HCT116 (cell line): ENCODE measurements around the gene CADPS2. TPM values are rescaled to one million over a fixed set of nuclear protein-coding genes. Genes with fewer than 3 reads are reported as not detected.

ENCODE experiments used
- ATAC-seq: fragments of 200-7000 bp; cut with Tn5 transposase; 2 replicates; pipeline ENCODE4 v1.9.1; 2020; ENCODE audit warnings: mild to moderate bottlenecking, moderate library complexity
- BruUV-seq: library from RNA; stranded (reverse); fragments of 400-500 nt; replicated peaks from 2 replicates; lab custom pipeline; 2021; lab: Mats Ljungman, UMichigan
- CTCF ChIA-PET: fragments of 300-600 bp; sonication (Branson Sonifier 250); formaldehyde crosslinking; loops from one replicate; lab custom pipeline; 2021; ENCODE audit warnings: antibody characterized with exemption; lab: Charles Lee
- POLR2A ChIA-PET: fragments of 300-600, 350-600 bp; sonication (Branson Sonifier 250); formaldehyde crosslinking; loops from one replicate; lab custom pipeline; 2021; ENCODE audit warnings: antibody characterized with exemption; lab: Charles Lee
- RAD21 ChIA-PET, 2 experiments: fragments of 300-600 bp; sonication (Branson Sonifier 250); formaldehyde crosslinking; loops; one replicate each; lab custom pipeline; 2023; ENCODE audit warnings: low total read pairs in 2 of 2; ENCODE audit not compliant: uncharacterized antibody in 2 of 2, unreplicated experiment in 2 of 2, low non-redundant PET in 1 of 2; lab: Charles Lee
- DNase-seq: peaks from one replicate; pipeline ENCODE4 v3.0.0-alpha.2; 2010; ENCODE audit warnings: low read depth, low spot score
- H2AFZ ChIP-seq: fragments of 200-600 bp; shearing (Covaris generic), sonication (generic); 2 replicates; pipeline ENCODE4 v1.6.1; 2017; ENCODE audit warnings: low read depth, mixed run types, mixed read lengths, antibody characterized with exemption, low read length; ENCODE audit not compliant: poor library complexity, severe bottlenecking
- H3K27ac ChIP-seq: 2 replicates; pipeline ENCODE4 v1.5.1; 2012; ENCODE audit warnings: low read depth, low read length
- H3K27me3 ChIP-seq: fragments of 200-600 bp; sonication (generic); 2 replicates; pipeline ENCODE4 v1.6.1; 2016; ENCODE audit warnings: mixed run types, low read length, mixed read lengths; ENCODE audit not compliant: insufficient read depth
- H3K36me3 ChIP-seq, 2 experiments: fragments of 200-500 bp in 1 of 2; fragments of 200-600 bp in 1 of 2; sonication (Bioruptor generic) in 1 of 2; sonication (generic) in 1 of 2; 2 replicates each; pipeline versions ENCODE4 v1.5.1 to v1.6.1; 2014 to 2016; ENCODE audit warnings: low read length in 2 of 2, inconsistent platforms in 1 of 2, mixed read lengths in 1 of 2, mixed run types in 1 of 2; ENCODE audit not compliant: insufficient read depth in 2 of 2, control insufficient read depth in 1 of 2
- H3K4me1 ChIP-seq, 2 experiments: fragments of 200-600 bp in 1 of 2; sonication (generic) in 1 of 2; 2 replicates each; pipeline versions ENCODE4 v1.5.1 to v1.6.1; 2012 to 2017; ENCODE audit warnings: low read length in 2 of 2, inconsistent platforms in 1 of 2, mild to moderate bottlenecking in 1 of 2, mixed read lengths in 1 of 2, mixed run types in 1 of 2, moderate library complexity in 1 of 2; ENCODE audit not compliant: insufficient read depth in 2 of 2, control insufficient read depth in 1 of 2
- H3K4me2 ChIP-seq: fragments of 200-600 bp; sonication (generic); 2 replicates; pipeline ENCODE4 v1.6.1; 2017; ENCODE audit warnings: mixed run types, low read length, mixed read lengths
- H3K4me3 ChIP-seq, 2 experiments: fragments of 200-600 bp in 1 of 2; sonication (generic) in 1 of 2; replicated peaks in 1 of 2; 2 replicates each; pipeline ENCODE4 v1.5.1; 2011 to 2016; ENCODE audit warnings: low read length in 2 of 2, control low read depth in 1 of 2, low read depth in 1 of 2, mild to moderate bottlenecking in 1 of 2, mixed read lengths in 1 of 2, mixed run types in 1 of 2
- H3K79me2 ChIP-seq: fragments of 200-600 bp; sonication (generic); 2 replicates; pipeline ENCODE4 v1.6.1; 2017; ENCODE audit warnings: mild to moderate bottlenecking, mixed run types, low read length, moderate library complexity, mixed read lengths; ENCODE audit not compliant: insufficient read depth
- H3K9ac ChIP-seq: fragments of 200-600 bp; sonication (generic); 2 replicates; pipeline ENCODE4 v1.6.1; 2016; ENCODE audit warnings: low read length, mixed read lengths
- H3K9me2 ChIP-seq: fragments of 200-600 bp; sonication (generic), shearing (Covaris generic); 2 replicates; pipeline ENCODE4 v1.6.1; 2017; ENCODE audit warnings: mixed run types, mild to moderate bottlenecking, moderate library complexity; ENCODE audit not compliant: insufficient read depth
- H3K9me3 ChIP-seq, 2 experiments: fragments of 200-500 bp in 1 of 2; fragments of 200-600 bp in 1 of 2; sonication (Bioruptor generic) in 1 of 2; sonication (generic) in 1 of 2; 2 replicates each; pipeline ENCODE4 v1.6.1; 2014 to 2017; ENCODE audit warnings: low read length in 2 of 2, mixed read lengths in 2 of 2, inconsistent platforms in 1 of 2, low read depth in 1 of 2, mild to moderate bottlenecking in 1 of 2, mixed run types in 1 of 2, moderate library complexity in 1 of 2; ENCODE audit not compliant: control insufficient read depth in 1 of 2, insufficient read depth in 1 of 2
- H4K20me1 ChIP-seq: fragments of 200-600 bp; sonication (generic), shearing (Covaris generic); 2 replicates; pipeline ENCODE4 v1.6.1; 2017; ENCODE audit warnings: mixed run types, mild to moderate bottlenecking, moderate library complexity; ENCODE audit not compliant: insufficient read depth
- CBX3 ChIP-seq: IDR thresholded peaks from 2 replicates; pipeline ENCODE4 v1.6.1; 2012; ENCODE audit warnings: low read depth
- CEBPB ChIP-seq: IDR thresholded peaks from 2 replicates; pipeline ENCODE4 v1.6.1; 2012; ENCODE audit warnings: low read depth
- CTCF ChIP-seq, 3 experiments: fragments of 200-600 bp in 1 of 3; sonication (generic) in 1 of 3; IDR thresholded peaks in 2 of 3; conservative IDR thresholded peaks in 1 of 3; 2 replicates each; pipeline ENCODE4 v1.5.1; 2012 to 2017; ENCODE audit warnings: low read depth in 2 of 3, low read length in 2 of 3, antibody characterized with exemption in 1 of 3, borderline replicate concordance in 1 of 3, control low read depth in 1 of 3, mild to moderate bottlenecking in 1 of 3, mixed read lengths in 1 of 3, mixed run types in 1 of 3, moderate library complexity in 1 of 3; ENCODE audit not compliant: insufficient read depth in 1 of 3
- EGR1 ChIP-seq: IDR thresholded peaks from 2 replicates; pipeline ENCODE4 v1.6.1; 2012; ENCODE audit warnings: low read depth
- ELF1 ChIP-seq: IDR thresholded peaks from 2 replicates; pipeline ENCODE4 v1.6.1; 2012; ENCODE audit warnings: low read depth, borderline replicate concordance
- FOSL1 ChIP-seq: IDR thresholded peaks from 2 replicates; pipeline ENCODE4 v1.6.1; 2012; ENCODE audit warnings: low read depth
- POLR2A ChIP-seq: IDR thresholded peaks from 2 replicates; pipeline ENCODE4 v1.7.0; 2011; ENCODE audit warnings: borderline replicate concordance; ENCODE audit not compliant: insufficient read depth, insufficient read length; ENCODE audit errors: extremely low read depth
- POLR2AphosphoS5 ChIP-seq: IDR thresholded peaks from 2 replicates; pipeline ENCODE4 v1.6.1; 2011; ENCODE audit warnings: mild to moderate bottlenecking, low read depth, low read length, moderate library complexity
- RAD21 ChIP-seq: IDR thresholded peaks from 2 replicates; pipeline ENCODE4 v1.6.1; 2012; ENCODE audit warnings: low read depth, mild to moderate bottlenecking
- SIN3A ChIP-seq: IDR thresholded peaks from 2 replicates; pipeline ENCODE4 v1.6.1; 2012; ENCODE audit warnings: low read depth
- SP1 ChIP-seq: IDR thresholded peaks from 2 replicates; pipeline ENCODE4 v1.6.1; 2012; ENCODE audit warnings: low read depth
- SRF ChIP-seq: IDR thresholded peaks from 2 replicates; pipeline ENCODE4 v1.6.1; 2012; ENCODE audit warnings: low read depth
- TCF7L2 ChIP-seq: IDR thresholded peaks from 2 replicates; pipeline ENCODE4 v1.7.0; 2011; ENCODE audit warnings: borderline replicate concordance, inconsistent platforms; ENCODE audit not compliant: insufficient read depth, insufficient read length; ENCODE audit errors: extremely low read depth
- ZBTB33 ChIP-seq: IDR thresholded peaks from 2 replicates; pipeline ENCODE4 v1.6.1; 2011; ENCODE audit warnings: mild to moderate bottlenecking, low read length, moderate library complexity; ENCODE audit not compliant: insufficient replicate concordance; ENCODE audit errors: extremely low read depth
- intact Hi-C: fragments of 100-400 bp; cut with micrococcal nuclease; formaldehyde crosslinking; loops from 2 replicates; pipeline ENCODE4 v1.10.0; 2022
- total RNA-seq: library from RNA; stranded (reverse); gene quantifications from one replicate; pipeline ENCODE4 v1.2.1, GENCODE V29; 2021; ENCODE audit not compliant: unreplicated experiment

The CADPS2 gene
- total RNA-seq, 1 experiment from 2014 or later = 7.5 TPM

- BruUV-seq = no TSS peak
- no peaks in the 10 kb centered on the region for H3K4me1 ChIP-seq
- no peaks in the 10 kb centered on the region for H3K27me3 ChIP-seq
- intact Hi-C loops = no loop called here
- ChIA-PET RAD21 (no interaction called here), CTCF (no interaction called here), POLR2A (interaction anchor here (0.7 kb wide), 1 partner anchor 392 kb away, joined by 3 read pairs; no protein-coding TSS in a partner anchor)
- TF ChIP-seq POLR2AphosphoS5 (no peak), SRF (no peak), SP1 (no peak), SIN3A (no peak), CEBPB (no peak), CTCF (IDR thresholded peaks at IDR 0.05 in 2 of 3, conservative IDR thresholded peaks at IDR 0.05 in 1 of 3; ENCODE audit: borderline replicate concordance in 1 of 3, insufficient read depth in 1 of 3, low read depth in 2 of 3, low read length in 2 of 3) (no peak), ELF1 (no peak), RAD21 (no peak), ZBTB33 (no peak), FOSL1 (no peak), EGR1 (no peak), POLR2A (no peak), TCF7L2 (no peak), CBX3 (no peak)
- H3K36me3 ChIP-seq = no peaks in the 10 kb centered on the region
- no peak overlapping the region for H2AFZ ChIP-seq
- no peak overlapping the region for H3K27ac ChIP-seq
- no peaks in the 10 kb centered on the region for H3K79me2 ChIP-seq
- no peaks in the 10 kb centered on the region for H4K20me1 ChIP-seq
- H3K4me3 ChIP-seq = no peak overlapping the region
- H3K9ac ChIP-seq = no peak overlapping the region
- H3K9me3 ChIP-seq = no peaks in the 10 kb centered on the region
- no peak for ATAC-seq
- H3K9me2 ChIP-seq = no peaks in the 10 kb centered on the region
- H3K4me2 ChIP-seq = no peak overlapping the region
- no peak for DNase-seq
Observed at GRCh38 chr7:122762071-122762470, 124.2 kb downstream of the CADPS2 start.
